ENCODE measurements around the gene TBL3. TPM values are rescaled to one million over a fixed set of nuclear protein-coding genes. Genes with fewer than 3 reads are reported as not detected.

The TBL3 gene
- total RNA-seq, 4 donors from 2014 or later, result 49.2 to 73.5 (median 57.2) TPM

- peaks cover 16% of the 10 kb centered on the region for H3K36me3 ChIP-seq
- no peak overlapping the region for H3K27ac ChIP-seq
- H3K4me1 ChIP-seq, result peaks cover 25% of the 10 kb centered on the region
- no peak for TF ChIP-seq CTCF (IDR thresholded peaks at IDR 0.05)
- no peak for TF ChIP-seq POLR2A (IDR thresholded peaks at IDR 0.05)
- TF ChIP-seq EP300 (IDR thresholded peaks at IDR 0.05), result no peak
- no peak for TF ChIP-seq POLR2AphosphoS5 (IDR thresholded peaks at IDR 0.05)
- no peaks in the 10 kb centered on the region for H3K9me3 ChIP-seq
- H3K27me3 ChIP-seq, result no peaks in the 10 kb centered on the region
- DNase-seq (ENCODE audit: low spot score in 2 of 2), result no peak
- 94% methylated on average over 21 of the region's 21 CpGs for WGBS
- no peak overlapping the region for H3K4me3 ChIP-seq
Observed at GRCh38 chr16:1944612-1945199, 27.1 kb upstream of the TBL3 start.

- Histone ChIP-seq H3K9me3 (no peaks in the 10 kb centered on the region), H3K4me3 (no peak overlapping the region), H3K27ac (no peak overlapping the region), H3K36me3 (peaks cover 5% of the 10 kb centered on the region), H3K4me1 (peaks cover 32% of the 10 kb centered on the region), H3K27me3 (no peaks in the 10 kb centered on the region)
- 94% methylated on average over 17 of the region's 19 CpGs for WGBS
- no peak for DNase-seq (ENCODE audit: low spot score in 2 of 2)
- no peak for TF ChIP-seq POLR2AphosphoS5 (IDR thresholded peaks at IDR 0.05)
- no peak for TF ChIP-seq POLR2A (IDR thresholded peaks at IDR 0.05)
- TF ChIP-seq EP300 (IDR thresholded peaks at IDR 0.05), result no peak
- TF ChIP-seq CTCF (IDR thresholded peaks at IDR 0.05), result no peak
Observed at GRCh38 chr16:1945559-1946391, 26.1 kb upstream of the TBL3 start.

- no peaks in the 10 kb centered on the region for H3K27me3 ChIP-seq
- H3K36me3 ChIP-seq, result no peaks in the 10 kb centered on the region
- WGBS, result no CpG with 5 or more reads among the region's 38 CpGs
- TF ChIP-seq POLR2AphosphoS5 (IDR thresholded peaks at IDR 0.05) (no peak), POLR2A (IDR thresholded peaks at IDR 0.05) (no peak), CTCF (IDR thresholded peaks at IDR 0.05) (no peak), EP300 (IDR thresholded peaks at IDR 0.05) (no peak)
- H3K4me3 ChIP-seq, result no peak overlapping the region
- no peak overlapping the region for H3K27ac ChIP-seq
- peaks cover 31% of the 10 kb centered on the region for H3K4me1 ChIP-seq
- no peak for DNase-seq (ENCODE audit: low spot score in 2 of 2)
- H3K9me3 ChIP-seq, result no peaks in the 10 kb centered on the region
Observed at GRCh38 chr16:1946495-1947368, 25.1 kb upstream of the TBL3 start.

GRCh38 chr16:1947369-1947670, 24.5 kb upstream of the TBL3 start:
- WGBS, result 71% methylated on average over 1 of the region's 9 CpGs
- no peaks in the 10 kb centered on the region for H3K27me3 ChIP-seq
- no peak overlapping the region for H3K4me3 ChIP-seq
- DNase-seq (ENCODE audit: low spot score in 2 of 2), result no peak
- H3K36me3 ChIP-seq, result no peaks in the 10 kb centered on the region
- no peak overlapping the region for H3K27ac ChIP-seq
- no peaks in the 10 kb centered on the region for H3K9me3 ChIP-seq
- H3K4me1 ChIP-seq, result peaks cover 25% of the 10 kb centered on the region
- TF ChIP-seq POLR2A (IDR thresholded peaks at IDR 0.05), result no peak
- TF ChIP-seq CTCF (IDR thresholded peaks at IDR 0.05), result no peak
- no peak for TF ChIP-seq POLR2AphosphoS5 (IDR thresholded peaks at IDR 0.05)

GRCh38 chr16:1949507-1949906, 22.3 kb upstream of the TBL3 start:
- no peak for DNase-seq (ENCODE audit: low spot score in 2 of 2)
- no peak for TF ChIP-seq EP300 (IDR thresholded peaks at IDR 0.05)
- TF ChIP-seq POLR2A (IDR thresholded peaks at IDR 0.05), result no peak
- no peak for TF ChIP-seq CTCF (IDR thresholded peaks at IDR 0.05)
- TF ChIP-seq POLR2AphosphoS5 (IDR thresholded peaks at IDR 0.05), result no peak
- WGBS, result 76% methylated on average over 6 of the region's 11 CpGs

More at GRCh38 chr16:1949507-1949906, 22.3 kb upstream of the TBL3 start:
- Histone ChIP-seq H3K27me3 (no peaks in the 10 kb centered on the region), H3K27ac (no peak overlapping the region), H3K9me3 (no peaks in the 10 kb centered on the region), H3K4me3 (no peak overlapping the region), H3K4me1 (peaks cover 11% of the 10 kb centered on the region), H3K36me3 (no peaks in the 10 kb centered on the region)

Data from suprapubic skin (tissue), 4 donors.